Neural cell (in vitro differentiated cells): ENCODE results near the gene RARRES1. TPM values are rescaled to one million over a fixed set of nuclear protein-coding genes. Genes with fewer than 3 reads are reported as not detected.

Experiments used
- H2AFZ ChIP-seq: fragments of 200-600, 300-800 bp; sonication (generic), shearing (Covaris generic); 2 replicates; pipeline ENCODE4 v1.6.0; 2014; ENCODE audit warnings: low read depth, mild to moderate bottlenecking, antibody characterized with exemption, low read length, moderate library complexity
- H3F3A ChIP-seq: fragments of 200-600 bp; shearing (Covaris generic); 2 replicates; pipeline ENCODE4 v1.6.1; 2016; ENCODE audit warnings: mild to moderate bottlenecking, moderate library complexity, mixed read lengths, antibody characterized with exemption, low read length; ENCODE audit not compliant: insufficient read depth, poor library complexity, severe bottlenecking
- H3K27ac ChIP-seq: fragments of 200-600, 300-800 bp; sonication (generic), shearing (Covaris generic); 2 replicates; pipeline ENCODE4 v1.5.1; 2014; ENCODE audit warnings: mild to moderate bottlenecking, low read length, moderate library complexity
- H3K27me3 ChIP-seq: fragments of 300-800, 200-600 bp; sonication (generic), shearing (Covaris generic); 2 replicates; pipeline ENCODE4 v1.6.0; 2014; ENCODE audit warnings: mild to moderate bottlenecking, low read depth, low read length, moderate library complexity; ENCODE audit not compliant: insufficient read depth
- H3K36me3 ChIP-seq: fragments of 300-800, 200-600 bp; sonication (generic), shearing (Covaris generic); 2 replicates; pipeline ENCODE4 v1.5.1; 2014; ENCODE audit warnings: mild to moderate bottlenecking, antibody characterized with exemption, low read length, moderate library complexity; ENCODE audit not compliant: insufficient read depth
- H3K4me2 ChIP-seq: fragments of 300-800, 200-600 bp; sonication (generic), shearing (Covaris generic); 2 replicates; pipeline ENCODE4 v1.6.0; 2014; ENCODE audit warnings: mild to moderate bottlenecking, low read length
- H3K4me3 ChIP-seq: fragments of 300-800, 200-600 bp; sonication (generic), shearing (Covaris generic); 2 replicates; pipeline ENCODE4 v1.5.1; 2014; ENCODE audit warnings: mild to moderate bottlenecking, low read length, moderate library complexity
- H3K79me2 ChIP-seq: fragments of 200-600 bp; shearing (Covaris generic); replicated peaks from 2 replicates; pipeline ENCODE4 v1.6.0; 2014; ENCODE audit warnings: mild to moderate bottlenecking, low read length, moderate library complexity; ENCODE audit not compliant: insufficient read depth
- H3K9ac ChIP-seq: fragments of 300-800, 200-600 bp; sonication (generic), shearing (Covaris generic); 2 replicates; pipeline ENCODE4 v1.6.1; 2016; ENCODE audit warnings: mild to moderate bottlenecking, low read length, mixed read lengths
- H3K9me2 ChIP-seq: fragments of 200-600 bp; shearing (Covaris generic); 2 replicates; pipeline ENCODE4 v1.6.1; 2016; ENCODE audit warnings: mild to moderate bottlenecking, low read length, mixed read lengths; ENCODE audit not compliant: insufficient read depth
- H3K9me3 ChIP-seq: fragments of 200-600, 300-800 bp; sonication (generic), shearing (Covaris generic); 2 replicates; pipeline ENCODE4 v1.6.1; 2016; ENCODE audit warnings: mild to moderate bottlenecking, mixed run types, low read length, moderate library complexity, mixed read lengths
- H4K20me1 ChIP-seq: fragments of 200-600 bp; shearing (Covaris generic); 2 replicates; pipeline ENCODE4 v1.6.1; 2016; ENCODE audit warnings: mild to moderate bottlenecking, mixed run types; ENCODE audit not compliant: insufficient read depth
- EP300 ChIP-seq: fragments of 450-650 bp; conservative IDR thresholded peaks from 2 replicates; pipeline ENCODE4 v1.6.1; 2014; ENCODE audit warnings: antibody characterized with exemption, mild to moderate bottlenecking, moderate library complexity; ENCODE audit not compliant: poor library complexity, severe bottlenecking
- EZH2 ChIP-seq: fragments of 200-600, 300-800 bp; shearing (Covaris generic), sonication (generic); IDR thresholded peaks from 2 replicates; pipeline ENCODE4 v1.6.1; 2014; ENCODE audit warnings: antibody characterized with exemption, low read length, borderline replicate concordance, mild to moderate bottlenecking; ENCODE audit not compliant: insufficient read depth, poor library complexity, severe bottlenecking
- MXI1 ChIP-seq: fragments of 450-650 bp; conservative IDR thresholded peaks from 2 replicates; pipeline ENCODE4 v1.6.1; 2014; ENCODE audit warnings: antibody characterized with exemption, mild to moderate bottlenecking; ENCODE audit not compliant: poor library complexity, severe bottlenecking
- POLR2AphosphoS5 ChIP-seq: IDR thresholded peaks from 2 replicates; pipeline ENCODE4 v1.6.1; 2012
- RAD21 ChIP-seq: fragments of 450-650 bp; conservative IDR thresholded peaks from 2 replicates; pipeline ENCODE4 v1.6.1; 2014; ENCODE audit warnings: antibody characterized with exemption, mild to moderate bottlenecking, moderate library complexity
- SMC3 ChIP-seq: fragments of 450-650 bp; conservative IDR thresholded peaks from 2 replicates; pipeline ENCODE4 v1.6.1; 2014; ENCODE audit warnings: antibody characterized with exemption, mild to moderate bottlenecking, moderate library complexity; ENCODE audit not compliant: poor library complexity
- TAF1 ChIP-seq: IDR thresholded peaks from 2 replicates; pipeline ENCODE4 v1.6.1; 2012; ENCODE audit warnings: low read depth
- polyA plus RNA-seq: library from polyadenylated mRNA; depleted of rRNA; stranded (reverse); fragments of >200 nt; gene quantifications from 2 replicates; pipeline ENCODE4 v1.2.3, GENCODE V29; 2014
- TF ChIP-seq, protein P1 (sequence below): fragments of 450-650 bp; IDR thresholded peaks from 2 replicates; pipeline ENCODE4 v1.5.1; 2014; ENCODE audit warnings: antibody characterized with exemption, mild to moderate bottlenecking, moderate library complexity; ENCODE audit not compliant: poor library complexity, severe bottlenecking
- TF ChIP-seq, protein P2 (sequence below): IDR thresholded peaks from 2 replicates; pipeline ENCODE4 v1.6.1; 2012; ENCODE audit warnings: borderline replicate concordance

Gene RARRES1
- polyA plus RNA-seq, 1 donor from 2014 or later = not detected

DNA sequence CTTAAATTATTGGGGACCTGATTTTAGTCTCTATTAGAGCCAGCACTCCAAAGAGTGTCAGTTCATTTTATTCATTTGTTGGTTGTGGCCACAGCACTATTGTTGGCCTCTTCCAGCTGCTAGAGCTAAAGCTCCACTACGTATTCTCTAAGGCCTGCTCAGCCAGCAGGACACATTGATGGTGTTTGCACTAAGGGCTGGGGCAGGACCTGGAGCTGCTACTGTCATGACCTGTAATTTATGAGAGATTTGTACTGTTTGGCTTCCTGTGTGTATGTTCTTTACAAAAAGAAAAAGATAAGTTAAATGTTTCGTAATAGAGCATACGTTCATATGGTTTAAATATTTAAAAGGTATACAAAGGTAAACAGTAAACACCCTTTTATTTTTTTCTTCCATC is 79.8 kb downstream of the RARRES1 start:
- Histone ChIP-seq H3K9me3 (no peaks in the 10 kb centered on the region), H3K79me2 (peaks cover 4% of the 10 kb centered on the region), H3K36me3 (peaks cover 4% of the 10 kb centered on the region), H2AFZ (no peak overlapping the region), H3K9me2 (no peaks in the 10 kb centered on the region), H4K20me1 (no peaks in the 10 kb centered on the region), H3K4me2 (no peak overlapping the region), H3K27ac (no peak overlapping the region), H3F3A (no peaks in the 10 kb centered on the region), H3K4me3 (no peak overlapping the region), H3K27me3 (no peaks in the 10 kb centered on the region), H3K9ac (no peak overlapping the region)
- TF ChIP-seq MXI1 (no peak), RAD21 (no peak)

DNA sequence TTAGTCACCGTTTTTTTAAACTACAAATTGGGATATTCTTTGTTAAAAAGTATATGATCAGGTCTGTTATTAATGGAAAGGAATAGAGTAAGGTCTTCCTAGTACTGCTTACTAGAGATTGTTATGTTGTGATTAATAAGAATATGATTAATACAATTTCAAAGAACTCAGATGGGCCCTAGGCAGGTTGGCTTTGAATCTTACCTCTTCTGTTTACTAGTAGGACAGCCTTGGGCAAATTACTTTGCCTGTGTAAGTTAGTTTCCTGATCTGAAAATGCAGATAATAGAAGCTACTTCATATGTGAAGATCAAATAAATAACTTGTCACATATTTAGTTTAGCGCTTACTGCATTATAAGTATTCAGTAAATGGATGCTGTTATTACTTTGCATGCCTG is 81.1 kb downstream of the RARRES1 start:
- H3K36me3 ChIP-seq = peaks cover 4% of the 10 kb centered on the region

DNA sequence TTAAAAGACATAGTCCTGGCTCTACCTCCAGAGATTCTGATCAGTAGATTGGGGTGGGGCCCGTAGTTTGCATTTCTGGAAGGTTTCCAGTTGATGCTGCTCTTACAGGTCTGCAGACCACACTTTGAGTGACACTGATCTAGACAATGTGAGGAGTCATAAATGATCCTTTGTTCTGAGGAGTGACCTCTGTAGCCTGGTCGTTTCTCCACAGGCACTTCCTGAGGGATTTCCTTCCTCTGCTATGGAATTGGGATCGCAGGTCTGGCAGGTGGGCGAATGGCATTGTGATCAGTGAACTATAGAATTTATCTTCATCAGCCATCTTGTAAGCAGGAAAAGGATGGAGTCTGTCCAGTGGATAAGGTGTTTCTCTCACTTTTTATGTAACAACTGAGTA is 82.5 kb downstream of the RARRES1 start:
- Histone ChIP-seq H3K27ac (no peak overlapping the region), H3K27me3 (no peaks in the 10 kb centered on the region), H3F3A (no peaks in the 10 kb centered on the region), H3K9ac (no peak overlapping the region), H2AFZ (no peak overlapping the region), H3K4me3 (no peak overlapping the region), H3K9me3 (no peaks in the 10 kb centered on the region), H3K79me2 (peaks cover 27% of the 10 kb centered on the region), H3K36me3 (no peaks in the 10 kb centered on the region), H3K9me2 (no peaks in the 10 kb centered on the region), H3K4me2 (no peak overlapping the region), H4K20me1 (no peaks in the 10 kb centered on the region)
- TF ChIP-seq TAF1 (no peak), EZH2 (no peak), SMC3 (no peak), POLR2AphosphoS5 (no peak), EP300 (no peak), RAD21 (no peak)
- TF ChIP-seq, protein P1, sequence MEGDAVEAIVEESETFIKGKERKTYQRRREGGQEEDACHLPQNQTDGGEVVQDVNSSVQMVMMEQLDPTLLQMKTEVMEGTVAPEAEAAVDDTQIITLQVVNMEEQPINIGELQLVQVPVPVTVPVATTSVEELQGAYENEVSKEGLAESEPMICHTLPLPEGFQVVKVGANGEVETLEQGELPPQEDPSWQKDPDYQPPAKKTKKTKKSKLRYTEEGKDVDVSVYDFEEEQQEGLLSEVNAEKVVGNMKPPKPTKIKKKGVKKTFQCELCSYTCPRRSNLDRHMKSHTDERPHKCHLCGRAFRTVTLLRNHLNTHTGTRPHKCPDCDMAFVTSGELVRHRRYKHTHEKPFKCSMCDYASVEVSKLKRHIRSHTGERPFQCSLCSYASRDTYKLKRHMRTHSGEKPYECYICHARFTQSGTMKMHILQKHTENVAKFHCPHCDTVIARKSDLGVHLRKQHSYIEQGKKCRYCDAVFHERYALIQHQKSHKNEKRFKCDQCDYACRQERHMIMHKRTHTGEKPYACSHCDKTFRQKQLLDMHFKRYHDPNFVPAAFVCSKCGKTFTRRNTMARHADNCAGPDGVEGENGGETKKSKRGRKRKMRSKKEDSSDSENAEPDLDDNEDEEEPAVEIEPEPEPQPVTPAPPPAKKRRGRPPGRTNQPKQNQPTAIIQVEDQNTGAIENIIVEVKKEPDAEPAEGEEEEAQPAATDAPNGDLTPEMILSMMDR = no peak
- TF ChIP-seq, protein P2, sequence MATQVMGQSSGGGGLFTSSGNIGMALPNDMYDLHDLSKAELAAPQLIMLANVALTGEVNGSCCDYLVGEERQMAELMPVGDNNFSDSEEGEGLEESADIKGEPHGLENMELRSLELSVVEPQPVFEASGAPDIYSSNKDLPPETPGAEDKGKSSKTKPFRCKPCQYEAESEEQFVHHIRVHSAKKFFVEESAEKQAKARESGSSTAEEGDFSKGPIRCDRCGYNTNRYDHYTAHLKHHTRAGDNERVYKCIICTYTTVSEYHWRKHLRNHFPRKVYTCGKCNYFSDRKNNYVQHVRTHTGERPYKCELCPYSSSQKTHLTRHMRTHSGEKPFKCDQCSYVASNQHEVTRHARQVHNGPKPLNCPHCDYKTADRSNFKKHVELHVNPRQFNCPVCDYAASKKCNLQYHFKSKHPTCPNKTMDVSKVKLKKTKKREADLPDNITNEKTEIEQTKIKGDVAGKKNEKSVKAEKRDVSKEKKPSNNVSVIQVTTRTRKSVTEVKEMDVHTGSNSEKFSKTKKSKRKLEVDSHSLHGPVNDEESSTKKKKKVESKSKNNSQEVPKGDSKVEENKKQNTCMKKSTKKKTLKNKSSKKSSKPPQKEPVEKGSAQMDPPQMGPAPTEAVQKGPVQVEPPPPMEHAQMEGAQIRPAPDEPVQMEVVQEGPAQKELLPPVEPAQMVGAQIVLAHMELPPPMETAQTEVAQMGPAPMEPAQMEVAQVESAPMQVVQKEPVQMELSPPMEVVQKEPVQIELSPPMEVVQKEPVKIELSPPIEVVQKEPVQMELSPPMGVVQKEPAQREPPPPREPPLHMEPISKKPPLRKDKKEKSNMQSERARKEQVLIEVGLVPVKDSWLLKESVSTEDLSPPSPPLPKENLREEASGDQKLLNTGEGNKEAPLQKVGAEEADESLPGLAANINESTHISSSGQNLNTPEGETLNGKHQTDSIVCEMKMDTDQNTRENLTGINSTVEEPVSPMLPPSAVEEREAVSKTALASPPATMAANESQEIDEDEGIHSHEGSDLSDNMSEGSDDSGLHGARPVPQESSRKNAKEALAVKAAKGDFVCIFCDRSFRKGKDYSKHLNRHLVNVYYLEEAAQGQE = no peak

More for the DNA sequence above, 81.1 kb downstream of the RARRES1 start:
- Histone ChIP-seq H3K9me3 (no peaks in the 10 kb centered on the region), H3K79me2 (peaks cover 13% of the 10 kb centered on the region), H3F3A (no peaks in the 10 kb centered on the region), H2AFZ (no peak overlapping the region), H3K27me3 (no peaks in the 10 kb centered on the region), H3K4me3 (no peak overlapping the region), H3K4me2 (no peak overlapping the region), H3K9me2 (no peaks in the 10 kb centered on the region), H3K9ac (no peak overlapping the region), H4K20me1 (no peaks in the 10 kb centered on the region), H3K27ac (no peak overlapping the region)
- TF ChIP-seq, protein P2 = no peak
